IPS-15b (cell line): ENCODE results near the gene CKAP4.
"Not testable (repeated sequence)": the region's sequence is repeated elsewhere in the genome, so short reads cannot be mapped to it uniquely, and the experiment has no call there.

Experiments used
- H3K27me3 ChIP-seq: one replicate; pipeline ENCODE4 v1.6.1; 2013; ENCODE audit warnings: low read length; ENCODE audit not compliant: control insufficient read depth, insufficient read depth
- H3K36me3 ChIP-seq: one replicate; pipeline ENCODE4 v1.6.1; 2013; ENCODE audit warnings: low read length; ENCODE audit not compliant: control insufficient read depth, insufficient read depth
- H3K4me1 ChIP-seq: one replicate; pipeline ENCODE4 v1.6.1; 2013; ENCODE audit warnings: mild to moderate bottlenecking, low read length; ENCODE audit not compliant: control insufficient read depth, insufficient read depth
- H3K4me3 ChIP-seq: one replicate; pipeline ENCODE4 v1.5.1; 2013; ENCODE audit warnings: low read depth, low read length
- H3K9ac ChIP-seq: one replicate; pipeline ENCODE4 v1.6.1; 2013; ENCODE audit warnings: low read depth, mild to moderate bottlenecking, low read length
- H3K9me3 ChIP-seq: one replicate; pipeline ENCODE4 v1.6.1; 2013; ENCODE audit warnings: mild to moderate bottlenecking, low read length; ENCODE audit not compliant: control insufficient read depth, insufficient read depth

The CKAP4 gene, protein sequence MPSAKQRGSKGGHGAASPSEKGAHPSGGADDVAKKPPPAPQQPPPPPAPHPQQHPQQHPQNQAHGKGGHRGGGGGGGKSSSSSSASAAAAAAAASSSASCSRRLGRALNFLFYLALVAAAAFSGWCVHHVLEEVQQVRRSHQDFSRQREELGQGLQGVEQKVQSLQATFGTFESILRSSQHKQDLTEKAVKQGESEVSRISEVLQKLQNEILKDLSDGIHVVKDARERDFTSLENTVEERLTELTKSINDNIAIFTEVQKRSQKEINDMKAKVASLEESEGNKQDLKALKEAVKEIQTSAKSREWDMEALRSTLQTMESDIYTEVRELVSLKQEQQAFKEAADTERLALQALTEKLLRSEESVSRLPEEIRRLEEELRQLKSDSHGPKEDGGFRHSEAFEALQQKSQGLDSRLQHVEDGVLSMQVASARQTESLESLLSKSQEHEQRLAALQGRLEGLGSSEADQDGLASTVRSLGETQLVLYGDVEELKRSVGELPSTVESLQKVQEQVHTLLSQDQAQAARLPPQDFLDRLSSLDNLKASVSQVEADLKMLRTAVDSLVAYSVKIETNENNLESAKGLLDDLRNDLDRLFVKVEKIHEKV

DNA sequence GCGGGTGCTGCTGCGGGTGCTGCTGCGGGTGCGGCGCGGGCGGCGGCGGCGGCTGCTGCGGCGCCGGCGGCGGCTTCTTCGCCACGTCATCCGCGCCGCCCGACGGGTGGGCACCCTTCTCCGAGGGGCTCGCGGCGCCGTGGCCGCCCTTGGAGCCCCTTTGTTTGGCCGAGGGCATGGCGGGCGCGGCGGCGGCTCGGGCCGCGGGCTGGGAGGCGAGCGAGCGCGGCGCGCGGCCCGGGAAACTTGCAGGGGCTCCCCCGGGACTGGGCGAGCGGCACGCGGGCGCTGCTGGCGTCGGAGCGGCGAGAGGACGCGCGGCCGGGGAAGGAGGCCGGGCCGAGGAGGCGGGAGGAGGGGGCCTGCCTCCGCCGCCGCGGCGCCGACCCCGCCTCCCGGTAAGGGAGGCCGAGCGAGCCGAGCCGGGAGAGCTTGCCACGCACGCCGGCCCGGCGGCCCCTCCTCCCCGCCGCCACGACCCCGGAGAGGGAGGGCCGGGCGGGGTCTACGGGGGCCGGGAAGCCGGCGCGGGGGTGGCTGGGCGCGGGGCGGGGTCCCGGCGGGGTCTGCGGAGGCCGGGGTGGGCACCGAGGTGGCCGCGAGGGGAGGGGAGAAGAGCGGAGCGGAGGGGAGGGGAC lies at the start of gene CKAP4:
TSS of gene CKAP4 (minus strand) at position 347 of the 638 bp plus-strand sequence. CDS start at position 178, 169 bp downstream.
- H3K4me1 ChIP-seq: peaks cover 6% of the 10 kb centered on the region
- peaks cover 4% of the 10 kb centered on the region for H3K36me3 ChIP-seq
- peaks cover 2% of the 10 kb centered on the region for H3K27me3 ChIP-seq
- no peaks in the 10 kb centered on the region for H3K9me3 ChIP-seq
- H3K9ac ChIP-seq: peak within 1 kb of the TSS; percentile 47
- H3K4me3 ChIP-seq: peak within 1 kb of the TSS; percentile 61

DNA sequence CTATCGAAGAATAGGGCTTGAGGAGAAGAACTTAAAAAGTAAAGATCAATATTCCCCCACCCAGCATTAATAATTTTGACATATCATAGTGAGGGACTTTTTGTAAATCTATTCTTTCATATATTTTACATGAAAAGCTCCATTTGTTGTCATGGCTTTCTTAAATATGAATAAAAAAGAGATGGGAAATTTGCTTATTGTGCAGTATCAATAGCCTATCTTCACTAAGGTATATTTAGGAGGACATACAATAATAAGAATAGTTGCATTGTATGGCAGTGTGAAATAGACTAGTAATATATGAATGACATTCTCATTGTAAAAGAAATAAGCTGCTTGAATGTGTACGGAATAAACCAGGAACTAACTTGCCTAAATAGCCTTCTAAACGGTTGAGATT lies 49.3 kb upstream of the CKAP4 start:
- no peak overlapping the region for H3K4me3 ChIP-seq
- peaks cover 5% of the 10 kb centered on the region for H3K4me1 ChIP-seq

DNA sequence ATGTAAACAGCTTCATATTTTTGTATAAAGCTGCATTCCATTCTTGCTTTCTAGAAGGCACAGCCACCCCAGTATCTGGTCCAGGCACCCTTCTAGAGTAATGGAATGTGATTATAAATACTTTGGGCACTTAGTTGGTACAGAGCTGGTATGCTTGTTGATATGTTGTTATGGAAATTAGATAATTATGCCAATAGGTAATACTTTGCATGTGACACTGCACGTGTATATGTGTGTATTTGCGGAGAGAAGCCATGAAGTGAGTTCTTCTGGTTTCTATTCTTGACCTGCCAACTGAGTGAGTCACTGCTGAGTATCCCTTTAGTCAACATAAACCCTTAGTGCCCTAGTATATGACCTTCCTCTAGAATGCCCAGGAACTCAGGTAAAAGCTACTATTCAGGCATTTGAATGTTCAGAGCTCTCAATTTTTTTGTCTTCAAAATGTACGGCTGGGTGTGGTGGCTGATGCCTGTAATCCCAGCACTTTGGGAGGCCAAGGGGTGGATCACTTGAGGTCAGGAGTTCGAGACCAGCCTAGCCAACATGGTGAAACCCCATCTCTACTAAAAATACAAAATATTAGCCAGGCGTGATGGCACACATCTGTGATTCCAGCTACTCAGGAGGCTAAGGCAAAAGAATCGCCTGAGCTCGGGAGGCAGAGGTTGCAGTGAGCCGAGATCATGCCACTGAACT lies 48.5 kb upstream of the CKAP4 start:
- no peaks in the 10 kb centered on the region for H3K27me3 ChIP-seq
- H3K4me1 ChIP-seq: peaks cover 3% of the 10 kb centered on the region
- H3K4me3 ChIP-seq: no peak overlapping the region
- H3K9ac ChIP-seq: no peak overlapping the region
- H3K36me3 ChIP-seq: no peaks in the 10 kb centered on the region
- no peaks in the 10 kb centered on the region for H3K9me3 ChIP-seq

More for the DNA sequence above, 49.3 kb upstream of the CKAP4 start:
- no peaks in the 10 kb centered on the region for H3K36me3 ChIP-seq
- H3K9ac ChIP-seq: no peak overlapping the region
- no peaks in the 10 kb centered on the region for H3K9me3 ChIP-seq
- H3K27me3 ChIP-seq: no peaks in the 10 kb centered on the region

DNA sequence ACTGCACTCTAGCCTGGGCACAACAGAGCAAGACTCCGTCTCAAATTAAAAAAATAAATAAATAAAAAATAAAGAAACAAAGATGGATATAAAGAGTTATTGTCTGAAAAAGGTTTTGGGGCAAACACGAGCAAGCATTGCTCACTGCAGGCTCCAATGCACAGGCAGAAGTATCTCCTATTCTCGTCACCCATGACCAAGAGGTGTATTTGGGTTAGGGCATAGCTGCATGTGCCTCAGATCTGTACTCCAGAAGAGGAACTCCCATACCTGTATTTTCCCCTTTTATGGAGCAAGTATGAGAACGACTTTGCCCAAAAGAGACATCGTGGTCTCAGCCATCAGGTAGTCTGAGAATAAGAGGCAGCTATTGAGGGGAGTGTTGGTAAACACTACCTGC lies 44.5 kb upstream of the CKAP4 start:
- H3K36me3 ChIP-seq: no peaks in the 10 kb centered on the region
- no peaks in the 10 kb centered on the region for H3K9me3 ChIP-seq
- no peak overlapping the region for H3K4me3 ChIP-seq
- no peaks in the 10 kb centered on the region for H3K27me3 ChIP-seq
- no peaks in the 10 kb centered on the region for H3K4me1 ChIP-seq
- no peak overlapping the region for H3K9ac ChIP-seq

DNA sequence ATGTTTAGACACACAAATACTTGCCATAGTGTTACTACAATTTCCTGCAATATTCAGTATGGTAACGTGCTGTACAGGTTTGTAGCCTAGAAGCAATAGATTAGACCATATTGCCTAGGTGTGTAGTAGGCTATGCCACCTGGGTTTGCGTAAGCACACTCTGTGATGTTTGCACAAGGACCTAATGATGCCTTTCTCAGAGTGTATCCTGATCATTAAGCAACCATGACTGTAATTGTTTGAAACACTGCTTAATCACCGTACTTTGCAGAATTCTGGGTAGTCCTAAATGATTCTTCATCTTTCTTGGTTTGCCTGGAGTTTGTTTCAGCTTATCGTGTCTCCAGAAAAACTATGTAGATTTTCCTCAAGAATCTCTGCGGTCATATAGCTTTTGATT lies 43.5 kb upstream of the CKAP4 start:
- no peaks in the 10 kb centered on the region for H3K9me3 ChIP-seq
- no peak overlapping the region for H3K9ac ChIP-seq
- H3K4me1 ChIP-seq: no peaks in the 10 kb centered on the region
- H3K36me3 ChIP-seq: no peaks in the 10 kb centered on the region
- no peak overlapping the region for H3K4me3 ChIP-seq
- H3K27me3 ChIP-seq: no peaks in the 10 kb centered on the region

DNA sequence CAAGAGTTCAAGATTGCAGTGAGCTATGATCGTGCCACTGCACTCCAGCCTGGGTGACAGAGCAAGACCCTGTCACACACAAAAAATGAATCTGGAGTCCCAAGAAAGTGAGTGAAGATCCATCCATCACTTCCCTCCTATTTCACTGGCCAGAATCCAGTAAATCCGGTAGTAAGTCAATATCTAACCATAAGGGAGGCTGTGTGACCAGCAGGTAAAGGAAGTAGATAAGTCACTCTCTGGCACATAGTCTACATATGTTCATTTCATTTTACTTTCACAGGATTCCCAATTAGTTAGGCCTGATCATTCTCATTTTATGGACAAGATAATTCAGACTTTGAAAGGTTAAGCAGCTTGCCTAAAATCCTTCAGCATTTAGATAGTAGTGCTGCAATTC lies 42.8 kb upstream of the CKAP4 start:
- no peaks in the 10 kb centered on the region for H3K9me3 ChIP-seq
- H3K27me3 ChIP-seq: no peaks in the 10 kb centered on the region
- H3K4me3 ChIP-seq: no peak overlapping the region
- H3K36me3 ChIP-seq: no peaks in the 10 kb centered on the region
- H3K9ac ChIP-seq: no peak overlapping the region
- H3K4me1 ChIP-seq: no peaks in the 10 kb centered on the region

DNA sequence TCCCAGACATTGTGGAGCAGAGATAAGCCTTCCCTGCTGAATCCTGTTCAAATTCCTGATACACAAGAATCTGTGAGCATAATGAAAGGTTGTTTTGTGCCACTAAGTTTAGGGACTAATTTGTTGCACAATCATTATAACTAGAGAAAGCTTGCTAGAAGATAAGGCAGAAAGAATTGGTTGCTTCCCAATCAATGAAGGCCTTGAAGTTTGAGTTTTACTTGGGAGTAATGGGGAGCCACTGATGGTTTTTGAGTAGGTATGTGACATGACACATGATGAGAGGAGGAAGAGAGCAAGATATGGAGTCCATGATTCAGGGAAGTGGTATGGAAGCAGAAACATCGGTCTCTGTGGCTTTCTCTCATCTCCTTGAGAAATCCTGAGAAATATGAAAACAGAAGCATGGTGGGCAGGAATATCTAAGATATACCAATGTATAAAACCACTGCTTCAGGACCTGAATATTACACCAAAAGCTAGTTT lies 41.4 kb upstream of the CKAP4 start:
- Histone ChIP-seq H3K27me3 (no peaks in the 10 kb centered on the region), H3K4me1 (no peaks in the 10 kb centered on the region), H3K9me3 (no peaks in the 10 kb centered on the region), H3K36me3 (no peaks in the 10 kb centered on the region), H3K4me3 (no peak overlapping the region), H3K9ac (no peak overlapping the region)

DNA sequence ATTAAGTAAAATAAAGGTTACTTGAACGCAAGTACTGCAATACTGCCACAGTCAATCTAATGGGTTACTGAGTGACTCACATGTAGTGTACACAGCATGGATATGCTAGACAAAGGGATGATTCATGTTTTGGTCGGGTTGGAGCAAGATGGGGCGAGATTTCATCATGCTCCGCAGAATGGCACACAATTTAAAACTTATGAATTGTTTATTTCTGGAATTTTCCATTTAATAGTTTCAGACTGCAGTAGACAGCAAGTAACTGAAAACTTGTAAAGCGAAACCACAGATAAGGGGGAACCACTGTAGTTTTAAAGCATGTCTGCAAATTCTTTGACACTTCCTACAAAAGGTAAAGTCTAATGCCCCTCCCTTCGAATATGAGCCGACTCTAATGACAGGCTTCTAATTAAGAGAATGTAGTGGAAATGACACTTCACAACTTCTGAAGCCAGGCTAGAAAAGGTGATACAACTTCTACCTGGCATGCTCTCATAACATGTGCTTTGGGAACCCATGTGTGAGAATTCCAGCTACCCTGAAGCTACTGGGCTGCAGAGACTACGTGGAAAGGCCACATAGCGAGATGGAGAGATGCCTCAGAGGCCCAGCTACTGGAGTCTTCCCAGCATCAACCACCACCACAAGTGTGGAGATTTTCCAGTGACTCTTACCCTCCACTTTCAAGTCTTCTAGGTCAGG lies 40.8 kb upstream of the CKAP4 start:
- no peak overlapping the region for H3K9ac ChIP-seq
- no peaks in the 10 kb centered on the region for H3K27me3 ChIP-seq
- H3K4me3 ChIP-seq: no peak overlapping the region

DNA sequence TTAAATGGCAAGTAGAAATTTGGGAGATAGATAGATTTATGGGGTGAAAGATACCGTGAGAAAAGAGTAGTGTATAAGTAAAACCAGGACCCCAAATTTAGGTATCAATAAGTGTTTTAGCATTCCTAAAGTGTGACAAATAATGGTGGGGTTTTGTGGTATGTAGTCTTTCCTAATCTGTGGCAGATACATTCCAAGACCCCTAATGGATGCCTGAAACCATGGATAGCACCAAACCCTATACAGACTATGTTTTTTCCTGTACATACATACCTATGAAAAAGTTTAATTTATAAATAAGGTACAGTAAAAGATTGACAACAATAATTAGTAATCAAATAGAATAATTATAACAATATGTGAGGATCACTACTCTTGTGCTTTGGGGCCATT lies 40.3 kb upstream of the CKAP4 start:
- Histone ChIP-seq H3K9ac (no peak overlapping the region), H3K4me1 (no peaks in the 10 kb centered on the region), H3K27me3 (no peaks in the 10 kb centered on the region), H3K36me3 (no peaks in the 10 kb centered on the region), H3K4me3 (no peak overlapping the region), H3K9me3 (no peaks in the 10 kb centered on the region)

More for the DNA sequence above, 40.8 kb upstream of the CKAP4 start:
- Histone ChIP-seq H3K9me3 (no peaks in the 10 kb centered on the region), H3K36me3 (no peaks in the 10 kb centered on the region), H3K4me1 (no peaks in the 10 kb centered on the region)

DNA sequence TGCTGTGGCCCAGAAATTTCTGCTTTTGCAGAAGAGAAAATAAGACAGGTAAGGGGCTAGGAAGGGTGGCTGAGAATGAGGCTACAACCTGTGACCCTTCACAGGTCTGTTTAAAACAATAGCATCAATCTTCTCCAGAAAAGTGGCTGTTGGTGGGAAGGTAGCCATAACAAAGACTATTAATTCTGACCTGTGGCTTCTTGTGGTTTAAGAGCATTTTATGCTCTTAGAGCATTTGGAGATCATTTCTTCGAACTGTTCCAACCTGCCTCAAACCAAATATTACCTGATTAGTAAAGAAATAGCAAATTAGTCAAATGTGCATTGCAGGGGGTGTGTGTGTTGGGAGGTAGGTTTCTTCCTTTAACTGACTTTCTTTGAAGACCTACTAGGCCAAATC lies 39.5 kb upstream of the CKAP4 start:
- Histone ChIP-seq H3K4me3 (no peak overlapping the region), H3K36me3 (no peaks in the 10 kb centered on the region), H3K9me3 (no peaks in the 10 kb centered on the region), H3K27me3 (no peaks in the 10 kb centered on the region), H3K9ac (no peak overlapping the region), H3K4me1 (no peaks in the 10 kb centered on the region)

DNA sequence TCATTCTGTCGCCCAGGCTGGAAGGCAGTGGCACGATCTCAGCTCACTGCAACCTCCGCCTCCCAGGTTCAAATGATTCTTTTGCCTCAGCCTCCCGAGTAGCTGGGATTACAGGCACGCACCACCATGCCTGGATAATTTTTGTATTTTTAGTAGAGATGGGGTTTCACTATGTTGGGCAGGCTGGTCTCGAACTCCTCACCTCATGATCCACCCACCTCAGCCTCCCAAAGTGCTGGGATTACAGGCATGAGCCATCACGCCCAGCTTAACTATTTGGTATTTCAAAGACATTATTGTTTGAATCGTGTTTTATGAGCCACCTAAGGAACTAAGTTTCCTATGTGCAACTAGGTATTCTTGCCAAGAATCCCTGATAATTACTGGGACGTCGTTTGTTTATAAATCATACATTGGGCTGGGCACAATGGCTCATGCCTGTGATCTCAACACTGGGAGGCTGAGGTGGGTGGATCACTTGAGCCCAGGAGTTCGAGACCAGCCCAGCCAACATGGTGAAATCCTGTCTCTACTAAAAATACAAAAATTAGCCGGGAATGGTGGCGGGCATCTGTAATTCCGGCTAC lies 38.8 kb upstream of the CKAP4 start:
- not testable (repeated sequence) for H3K4me3 ChIP-seq, H3K27me3 ChIP-seq, H3K36me3 ChIP-seq, H3K4me1 ChIP-seq, H3K9ac ChIP-seq, H3K9me3 ChIP-seq
